ENCODE results near the gene MS4A14.
"Not testable (repeated sequence)": the region's sequence is repeated elsewhere in the genome, so short reads cannot be mapped to it uniquely, and the experiment has no call there.

MS4A14 gene

GRCh38 chr11:60396382-60396781 lies at the start of gene MS4A14:
Gene MS4A14, plus strand, starts transcription at chr11:60396459. Its CDS starts 120 bp downstream, at chr11:60396579.
- DNase-seq (ENCODE audit: low read depth) = no peak

GRCh38 chr11:60347084-60347797 lies 49.0 kb upstream of the MS4A14 start:
- no peak for DNase-seq (ENCODE audit: low read depth)

- DNase-seq (ENCODE audit: low read depth) = no peak
Measured at GRCh38 chr11:60348116-60348515, 48.1 kb upstream of the MS4A14 start.

- no peak for DNase-seq (ENCODE audit: low read depth)
Measured at GRCh38 chr11:60349990-60350389, 46.3 kb upstream of the MS4A14 start.

GRCh38 chr11:60357771-60358170 lies 38.5 kb upstream of the MS4A14 start:
- no peak for DNase-seq (ENCODE audit: low read depth)

GRCh38 chr11:60360621-60361020 lies 35.6 kb upstream of the MS4A14 start:
- no peak for DNase-seq (ENCODE audit: low read depth)

- no peak for DNase-seq (ENCODE audit: low read depth)
Measured at GRCh38 chr11:60362241-60362640, 34.0 kb upstream of the MS4A14 start.

- peak; percentile 6 for DNase-seq (ENCODE audit: low read depth)
Measured at GRCh38 chr11:60363542-60364470, 32.5 kb upstream of the MS4A14 start.

GRCh38 chr11:60366262-60366904 lies 29.9 kb upstream of the MS4A14 start:
- not testable (repeated sequence) for DNase-seq (ENCODE audit: low read depth)

- no peak for DNase-seq (ENCODE audit: low read depth)
Measured at GRCh38 chr11:60367009-60367408, 29.2 kb upstream of the MS4A14 start.

- DNase-seq (ENCODE audit: low read depth) = no peak
Measured at GRCh38 chr11:60367896-60368295, 28.4 kb upstream of the MS4A14 start.

- no peak for DNase-seq (ENCODE audit: low read depth)
Measured at GRCh38 chr11:60370252-60370810, 25.9 kb upstream of the MS4A14 start.

GRCh38 chr11:60370811-60371298 lies 25.4 kb upstream of the MS4A14 start:
- DNase-seq (ENCODE audit: low read depth) = no peak

GRCh38 chr11:60371386-60371785 lies 24.9 kb upstream of the MS4A14 start:
- no peak for DNase-seq (ENCODE audit: low read depth)

GRCh38 chr11:60371854-60372253 lies 24.4 kb upstream of the MS4A14 start:
- DNase-seq (ENCODE audit: low read depth) = no peak

GRCh38 chr11:60372767-60373166 lies 23.5 kb upstream of the MS4A14 start:
- DNase-seq (ENCODE audit: low read depth) = no peak

- DNase-seq (ENCODE audit: low read depth) = no peak
Measured at GRCh38 chr11:60375316-60375715, 20.9 kb upstream of the MS4A14 start.

GRCh38 chr11:60376601-60377000 lies 19.7 kb upstream of the MS4A14 start:
- DNase-seq (ENCODE audit: low read depth) = no peak

GRCh38 chr11:60377401-60378136 lies 18.7 kb upstream of the MS4A14 start:
- no peak for DNase-seq (ENCODE audit: low read depth)

- no peak for DNase-seq (ENCODE audit: low read depth)
Measured at GRCh38 chr11:60378354-60378753, 17.9 kb upstream of the MS4A14 start, which contains the start of gene MS4A7. Gene MS4A7, plus strand, starts transcription at chr11:60378532. Its CDS starts 4,610 bp downstream, at chr11:60383142.

GRCh38 chr11:60389279-60389910 lies 6.9 kb upstream of the MS4A14 start:
- no peak for DNase-seq (ENCODE audit: low read depth)
